Psoas muscle (tissue), 8 donors: ENCODE data around the gene CD14. TPM values are rescaled to one million over a fixed set of nuclear protein-coding genes. Genes with fewer than 3 reads are reported as not detected.
A peak's percentile ranks its signal among the peaks of the same experiment; 100 is the strongest.
"Not testable (repeated sequence)": the region's sequence is repeated elsewhere in the genome, so short reads cannot be mapped to it uniquely, and the experiment has no call there.

Experiments used
- ATAC-seq, 4 donors: fragments of 200-7000 bp; cut with Tn5 transposase; one replicate each; pipeline ENCODE4 v1.9.1; 2020; ENCODE audit warnings: moderate library complexity in 3 of 4, mild to moderate bottlenecking in 2 of 4
- DNase-seq, 2 donors: peaks; one replicate each; pipeline ENCODE4 v3.0.0-alpha.2; 2020
- H3K27ac ChIP-seq: fragments of 200-600 bp; one replicate; pipeline ENCODE4 v1.8.0; 2022
- H3K27me3 ChIP-seq, 3 donors: fragments of 200-600 bp in 1 of 3; one replicate each; pipeline versions ENCODE4 v1.6.1 to v1.8.0; 2013 to 2022; ENCODE audit warnings: low read length in 2 of 3, mild to moderate bottlenecking in 2 of 3, moderate library complexity in 1 of 3; ENCODE audit not compliant: insufficient read depth in 3 of 3
- H3K36me3 ChIP-seq, 2 donors: fragments of 200-600 bp in 1 of 2; one replicate each; pipeline versions ENCODE4 v1.6.1 to v1.8.0; 2013 to 2022; ENCODE audit warnings: low read depth in 1 of 2, mild to moderate bottlenecking in 1 of 2, moderate library complexity in 1 of 2; ENCODE audit not compliant: insufficient read depth in 1 of 2
- H3K4me1 ChIP-seq: fragments of 200-600 bp; one replicate; pipeline ENCODE4 v1.8.0; 2022
- H3K4me3 ChIP-seq: fragments of 200-600 bp; one replicate; pipeline ENCODE4 v1.8.0; 2022; ENCODE audit warnings: mild to moderate bottlenecking
- H3K9me3 ChIP-seq: fragments of 200-600 bp; one replicate; pipeline ENCODE4 v1.8.0; 2022
- WGBS, 3 donors: extraction: QIAGEN DNeasy Blood & Tissue Kit; methylation state at CpG; one replicate each; pipeline versions ENCODE4 v1.1.6 to v1.1.7; 2013; 5-methylcytosine and 5-hydroxymethylcytosine counted together
- intact Hi-C, 2 donors: fragments of 100-400 bp; cut with DNase I; formaldehyde crosslinking; loops; one replicate each; pipeline versions ENCODE4 v1.11.0 to v1.14.2; 2022
- polyA plus RNA-seq, 3 donors: library from polyadenylated mRNA; stranded (reverse); fragments of 200-250 nt; gene quantifications; one replicate each; pipeline ENCODE4 v1.2.3, GENCODE V29; 2013
- total RNA-seq, 4 donors: library from RNA; stranded (reverse); fragmentation: NEBNext Ultra II Directional in 2 of 4; extraction: Animal tissue kit (Norgen Biotek cat#: 25700) in 2 of 4; gene quantifications; one replicate each; pipeline versions ENCODE4 v1.2.1 to v1.2.4, GENCODE V29; 2021 to 2023
- TF ChIP-seq, protein P1 (sequence below): fragments of 200-600 bp; IDR thresholded peaks from one replicate; pipeline ENCODE4 v1.8.0; 2022; ENCODE audit warnings: antibody characterized with exemption
- donor health status: healthy with polysubstance abuse.
- donor health status: DM: no; HTN: no; CAD: no; lungs with moderate emphysema.
- donor health status: Bipolar disorder and iron deficiency.
- donor health status: healthy.
- donor health status: DM: yes; HTN: yes; CAD: no.
- donor health status: DM: no; HTN: no; CAD: no.
- donor health status: DM: no; HTN: no; CAD: no.
- donor health status: DM: yes; HTN: yes; CAD: no.

Gene CD14
- total and polyA plus RNA-seq, 7 donors, result 4.9 to 43.9 (median 13.9) TPM

DNA sequence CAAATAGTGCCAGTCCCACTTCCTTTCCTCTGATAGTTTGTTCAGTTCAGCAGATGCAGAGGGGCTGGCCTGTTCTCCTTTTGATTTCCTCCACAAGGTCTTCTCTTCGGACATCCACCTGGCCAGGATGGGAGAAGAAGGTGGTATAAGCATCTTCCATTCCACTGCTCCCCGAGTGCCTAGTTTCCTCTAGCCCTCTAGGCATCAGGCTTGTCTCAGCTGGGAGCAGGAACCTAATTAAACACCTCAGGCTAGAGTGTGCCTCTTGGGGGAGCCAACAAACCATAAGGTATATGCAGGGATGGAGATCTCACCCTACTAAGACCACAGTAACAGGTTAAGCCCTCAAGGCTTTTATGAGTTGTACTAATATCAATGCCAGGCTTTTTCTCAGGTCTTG is 41.2 kb upstream of the CD14 start:
- H3K27me3 ChIP-seq, result no peaks in the 10 kb centered on the region
- H3K4me3 ChIP-seq, result no peak overlapping the region
- peaks cover 10 to 97% of the 10 kb centered on the region in 2 donors for H3K36me3 ChIP-seq
- WGBS, 3 donors, result 81 to 87% (median 82%) methylated on average over 2 of the region's 2 CpGs
- intact Hi-C loops, result no loop called here
- H3K4me1 ChIP-seq, result no peaks in the 10 kb centered on the region
- TF ChIP-seq, protein P1, sequence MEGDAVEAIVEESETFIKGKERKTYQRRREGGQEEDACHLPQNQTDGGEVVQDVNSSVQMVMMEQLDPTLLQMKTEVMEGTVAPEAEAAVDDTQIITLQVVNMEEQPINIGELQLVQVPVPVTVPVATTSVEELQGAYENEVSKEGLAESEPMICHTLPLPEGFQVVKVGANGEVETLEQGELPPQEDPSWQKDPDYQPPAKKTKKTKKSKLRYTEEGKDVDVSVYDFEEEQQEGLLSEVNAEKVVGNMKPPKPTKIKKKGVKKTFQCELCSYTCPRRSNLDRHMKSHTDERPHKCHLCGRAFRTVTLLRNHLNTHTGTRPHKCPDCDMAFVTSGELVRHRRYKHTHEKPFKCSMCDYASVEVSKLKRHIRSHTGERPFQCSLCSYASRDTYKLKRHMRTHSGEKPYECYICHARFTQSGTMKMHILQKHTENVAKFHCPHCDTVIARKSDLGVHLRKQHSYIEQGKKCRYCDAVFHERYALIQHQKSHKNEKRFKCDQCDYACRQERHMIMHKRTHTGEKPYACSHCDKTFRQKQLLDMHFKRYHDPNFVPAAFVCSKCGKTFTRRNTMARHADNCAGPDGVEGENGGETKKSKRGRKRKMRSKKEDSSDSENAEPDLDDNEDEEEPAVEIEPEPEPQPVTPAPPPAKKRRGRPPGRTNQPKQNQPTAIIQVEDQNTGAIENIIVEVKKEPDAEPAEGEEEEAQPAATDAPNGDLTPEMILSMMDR, result no peak
- DNase-seq, result no peak
- no peak for ATAC-seq
- no peaks in the 10 kb centered on the region for H3K9me3 ChIP-seq
- H3K27ac ChIP-seq, result no peak overlapping the region

DNA sequence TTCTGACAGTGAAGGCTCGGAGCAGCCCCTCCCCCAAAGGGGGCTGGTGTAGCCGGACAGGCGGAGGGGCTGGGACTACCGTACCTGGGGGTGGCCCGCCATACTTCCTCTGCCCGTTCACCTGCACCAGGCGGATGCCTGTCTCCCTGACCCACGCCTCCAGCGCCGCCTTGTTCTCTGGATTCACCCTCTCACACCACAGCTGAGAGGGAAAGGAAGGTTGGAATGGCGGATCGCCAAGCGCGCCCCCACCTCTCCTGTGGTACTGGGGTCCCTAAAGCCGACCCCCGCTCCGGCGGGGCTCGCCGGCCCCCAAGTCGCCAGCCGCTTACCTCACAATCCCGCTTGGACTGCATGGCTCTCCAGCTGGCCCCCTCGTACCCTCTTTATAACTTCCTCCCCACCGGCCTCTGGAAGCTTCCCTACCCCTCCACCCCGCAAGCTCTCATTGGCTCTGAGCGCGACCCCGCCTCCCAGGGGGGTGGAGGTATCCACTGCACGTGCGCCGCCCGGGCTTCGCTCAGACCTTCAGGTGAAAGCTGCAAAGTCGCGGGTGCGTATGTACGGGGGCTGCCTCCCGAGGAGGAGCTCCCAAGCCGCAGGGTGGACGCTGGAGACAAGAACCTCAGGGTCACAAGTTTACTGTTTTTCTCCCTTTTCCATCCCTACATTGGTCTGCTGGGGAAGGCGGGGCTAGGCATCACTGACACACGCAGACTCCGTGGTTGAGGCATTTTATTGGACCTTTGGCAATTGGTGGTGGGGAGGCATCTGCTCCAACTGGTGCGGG is 40.4 kb upstream of the CD14 start, which contains the start of gene DND1:
Gene DND1 (minus strand): TSS at position 390 of the 790 bp plus-strand sequence. CDS start 34 bp downstream, at position 356.
- Histone ChIP-seq H3K4me3 (no peak within 1 kb of the TSS), H3K4me1 (no peaks in the 10 kb centered on the region), H3K27ac (no peak within 1 kb of the TSS), H3K36me3 (peaks cover 17 to 97% of the 10 kb centered on the region in 2 donors), H3K9me3 (no peaks in the 10 kb centered on the region), H3K27me3 (no peaks in the 10 kb centered on the region)
- TF ChIP-seq, protein P1, result no peak
- DNase-seq (no peak), ATAC-seq (peak in 2 of 4 donors; percentile 8 to 18)
- WGBS, 3 donors, result 84 to 85% (median 85%) methylated on average over 34 to 45 of the region's 45 CpGs
- intact Hi-C loops, result no loop called here

DNA sequence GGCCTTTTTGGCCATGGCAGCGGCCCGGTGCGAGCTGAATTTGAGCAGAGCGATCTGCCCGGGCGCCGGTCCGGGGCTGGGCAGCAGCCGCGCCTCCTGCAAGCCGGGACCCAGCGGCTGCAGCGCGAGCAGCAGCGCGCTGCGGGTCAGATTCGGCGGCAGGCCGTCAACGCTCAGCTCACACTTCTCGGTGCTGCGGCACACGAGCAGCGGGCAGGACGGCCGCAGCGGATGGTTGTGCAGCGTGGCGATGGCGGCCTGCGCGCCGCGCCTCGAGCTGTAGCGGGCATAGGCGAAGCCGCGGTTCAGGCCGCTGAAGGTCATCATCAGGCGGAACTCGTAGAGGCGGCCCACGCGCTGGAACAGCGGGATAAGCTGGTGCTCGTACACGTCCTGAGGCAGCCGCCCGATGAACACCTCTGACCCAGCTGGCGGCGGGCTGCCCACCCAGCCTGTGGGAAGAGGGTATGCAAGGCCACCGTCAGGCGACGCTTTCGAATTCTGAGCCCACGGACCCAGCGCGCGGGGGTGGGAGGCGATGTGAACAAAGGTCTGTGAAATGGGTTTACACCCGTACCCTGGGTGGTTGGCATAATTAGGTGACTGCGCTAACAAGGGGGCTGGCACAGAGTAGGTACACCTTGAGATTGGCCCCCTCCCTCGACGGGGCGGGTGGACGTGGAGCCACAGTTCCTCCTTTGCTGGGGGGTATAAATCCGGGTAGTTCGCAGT is 39.6 kb upstream of the CD14 start:
- H3K27ac ChIP-seq, result no peak overlapping the region
- peaks cover 21 to 97% of the 10 kb centered on the region in 2 donors for H3K36me3 ChIP-seq
- TF ChIP-seq, protein P1, result no peak
- DNase-seq (peak in 1 of 2 donors; percentile 58), ATAC-seq (peak in 2 of 4 donors; percentile 26 to 34)
- 59 to 67% (median 65%) methylated on average over 70 of the region's 70 CpGs for WGBS, 3 donors
- no peak overlapping the region for H3K4me3 ChIP-seq
- H3K9me3 ChIP-seq, result no peaks in the 10 kb centered on the region
- H3K4me1 ChIP-seq, result no peaks in the 10 kb centered on the region
- no peaks in the 10 kb centered on the region for H3K27me3 ChIP-seq
- intact Hi-C loops, result no loop called here

DNA sequence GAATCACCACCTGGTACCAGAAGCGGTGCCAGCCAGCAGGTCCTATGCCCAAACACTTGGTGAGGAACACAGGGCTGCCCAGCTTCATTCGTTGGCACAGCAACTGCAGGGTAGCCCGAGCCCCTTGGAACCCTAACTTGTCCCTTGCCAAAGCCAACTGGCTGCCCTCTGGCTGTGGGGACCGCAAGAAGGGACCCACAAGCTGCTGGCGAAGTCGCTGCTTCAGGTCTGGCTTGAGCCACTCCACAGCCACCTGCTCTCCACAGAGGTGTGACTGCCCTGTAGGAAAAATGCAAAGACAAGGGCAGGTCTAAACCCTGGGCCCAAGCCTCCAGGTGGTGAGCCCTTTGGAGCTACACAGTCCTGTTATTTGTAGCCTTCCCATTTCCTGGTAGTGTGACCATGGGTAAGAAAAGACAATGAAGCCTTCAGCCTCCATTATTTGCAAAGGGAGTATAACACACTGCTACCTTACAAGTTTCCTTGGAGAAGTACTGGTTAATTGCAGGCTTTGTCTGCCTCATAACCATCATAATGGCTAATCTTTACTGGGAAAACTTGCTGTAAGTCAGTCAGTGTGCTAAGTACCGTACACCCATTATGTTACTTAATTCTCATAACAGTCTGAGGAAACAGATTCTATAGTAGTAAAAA is 38.6 kb upstream of the CD14 start:
- Histone ChIP-seq H3K27me3 (no peaks in the 10 kb centered on the region), H3K4me1 (peaks cover under 1% of the 10 kb centered on the region), H3K27ac (no peak overlapping the region), H3K9me3 (no peaks in the 10 kb centered on the region), H3K36me3 (peaks cover 21 to 95% of the 10 kb centered on the region in 2 donors), H3K4me3 (no peak overlapping the region)
- ATAC-seq, result no peak
- TF ChIP-seq, protein P1, result no peak
- WGBS, 3 donors, result 90 to 95% (median 91%) methylated on average over 4 to 6 of the region's 7 CpGs
- no peak for DNase-seq
- intact Hi-C loops, result no loop called here

DNA sequence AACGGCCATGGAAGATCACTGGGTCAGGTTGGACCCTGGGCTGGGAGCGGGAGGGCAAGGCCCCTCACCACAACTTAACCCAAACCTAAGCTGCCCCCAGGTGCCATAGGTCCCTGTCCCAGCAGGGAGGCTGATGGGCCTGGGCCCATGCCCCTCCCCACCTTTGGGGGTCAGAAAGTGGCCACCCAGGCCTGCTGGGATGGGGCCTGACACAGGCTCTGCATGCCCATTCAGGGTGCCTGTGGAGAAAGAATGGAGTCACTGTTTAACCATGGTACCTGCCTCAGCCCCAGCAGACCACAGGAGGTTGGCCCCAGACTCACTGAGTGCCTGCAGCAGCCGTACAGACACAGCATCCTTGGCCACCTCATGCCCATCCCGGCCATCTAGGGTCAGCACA is 38.1 kb upstream of the CD14 start:
- peak in 1 of 4 donors; percentile 28 for ATAC-seq
- H3K27ac ChIP-seq, H3K4me1 ChIP-seq, intact Hi-C loops, H3K4me3 ChIP-seq, H3K27me3 ChIP-seq, DNase-seq, H3K9me3 ChIP-seq: not testable (repeated sequence)
- WGBS, 3 donors, result 83 to 92% (median 84%) methylated on average over 3 to 4 of the region's 4 CpGs
- peaks cover 21 to 95% of the 10 kb centered on the region in 2 donors for H3K36me3 ChIP-seq
